GM11168 (cell line): ENCODE data around the gene GFI1B.
"Not testable (repeated sequence)": the region's sequence is repeated elsewhere in the genome, so short reads cannot be mapped to it uniquely, and the experiment has no call there.

Experiments
- in situ Hi-C: fragments of 300-500 bp; cut with MboI; formaldehyde crosslinking; loops from one replicate; pipeline ENCODE4 v1.12.0; 2022; ENCODE audit warnings: low sequenced_read_pairs; ENCODE audit not compliant: unreplicated experiment

Gene GFI1B

GRCh38 chr9:133006731-133007352, 28.3 kb downstream of the GFI1B start:
- in situ Hi-C loops = no loop called here

- in situ Hi-C loops = no loop called here
These were observed 29.9 kb downstream of the GFI1B start for GRCh38 chr9:133008406-133008805.

GRCh38 chr9:133008824-133009223, 30.3 kb downstream of the GFI1B start:
- in situ Hi-C loops = no loop called here

- in situ Hi-C loops = no loop called here
These were observed 31.6 kb downstream of the GFI1B start for GRCh38 chr9:133009906-133010582.

- in situ Hi-C loops = no loop called here
These were observed 36.2 kb downstream of the GFI1B start for GRCh38 chr9:133014696-133015095.

GRCh38 chr9:133023117-133023890, 44.8 kb downstream of the GFI1B start:
- in situ Hi-C loops = no loop called here

GRCh38 chr9:133026426-133026825, 47.9 kb downstream of the GFI1B start:
- in situ Hi-C loops = no loop called here

GRCh38 chr9:133027134-133027533, 48.6 kb downstream of the GFI1B start:
- in situ Hi-C loops = no loop called here

GRCh38 chr9:133028221-133028620, 49.7 kb downstream of the GFI1B start:
- in situ Hi-C loops = no loop called here

- in situ Hi-C loops = no loop called here
These were observed 51.5 kb downstream of the GFI1B start for GRCh38 chr9:133029994-133030316.

GRCh38 chr9:133030317-133031129, 52.0 kb downstream of the GFI1B start, which contains the start of gene GTF3C5:
TSS of gene GTF3C5 (plus strand) at chr9:133030997. CDS start at chr9:133031012, 15 bp downstream.
- in situ Hi-C loops = no loop called here

- in situ Hi-C loops = no loop called here
These were observed 52.6 kb downstream of the GFI1B start for GRCh38 chr9:133031130-133031422.

GRCh38 chr9:133031496-133031911, 53.0 kb downstream of the GFI1B start:
- in situ Hi-C loops = no loop called here

- in situ Hi-C loops = no loop called here
These were observed 53.7 kb downstream of the GFI1B start for GRCh38 chr9:133032171-133032570.

- in situ Hi-C loops = no loop called here
These were observed 57.2 kb downstream of the GFI1B start for GRCh38 chr9:133035669-133036068.

- in situ Hi-C loops = no loop called here
These were observed 59.5 kb downstream of the GFI1B start for GRCh38 chr9:133037775-133038515.

GRCh38 chr9:133040892-133041479, 62.5 kb downstream of the GFI1B start:
- in situ Hi-C loops = not testable (repeated sequence)
